Prostate gland (tissue), 2 donors: Measurements from ENCODE around the gene UPF1.

Experiments
- POLR2A ChIP-seq: fragments of 450-650 bp; IDR thresholded peaks from one replicate; pipeline ENCODE4 v1.6.1; 2016; ENCODE audit warnings: antibody characterized with exemption, mild to moderate bottlenecking
- TF ChIP-seq, protein P1 (sequence below), 4 experiments: fragments of 200-600 bp in 2 of 4; fragments of 450-650 bp in 2 of 4; sonication (generic) in 2 of 4; IDR thresholded peaks; 1 replicate in 3 of 4; 2 replicates in 1 of 4; pipeline ENCODE4 v1.5.1; 2016 to 2019; ENCODE audit warnings: antibody characterized with exemption in 4 of 4, mild to moderate bottlenecking in 2 of 4, moderate library complexity in 2 of 4

DNA sequence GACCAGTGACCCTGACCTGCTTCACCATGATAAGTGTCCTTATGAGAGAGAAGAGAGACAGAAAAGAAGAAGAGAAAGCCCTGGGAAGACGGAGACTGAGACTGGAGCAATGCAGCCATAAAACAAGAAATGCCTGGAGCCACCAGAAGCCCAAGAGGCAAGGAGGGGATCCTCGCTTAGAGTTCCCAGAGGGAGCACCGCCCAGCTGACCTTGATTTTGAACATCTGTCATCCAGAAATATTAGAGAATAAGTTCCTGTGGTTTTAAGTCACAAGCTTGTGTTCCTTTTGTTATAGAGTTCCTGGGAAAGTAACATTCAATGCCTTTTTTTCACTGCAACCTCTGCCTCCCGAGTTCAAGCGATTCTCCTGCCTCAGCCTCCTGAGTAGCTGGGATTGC is 44.0 kb downstream of the UPF1 start:
- TF ChIP-seq POLR2A, result no peak
- TF ChIP-seq, protein P1, sequence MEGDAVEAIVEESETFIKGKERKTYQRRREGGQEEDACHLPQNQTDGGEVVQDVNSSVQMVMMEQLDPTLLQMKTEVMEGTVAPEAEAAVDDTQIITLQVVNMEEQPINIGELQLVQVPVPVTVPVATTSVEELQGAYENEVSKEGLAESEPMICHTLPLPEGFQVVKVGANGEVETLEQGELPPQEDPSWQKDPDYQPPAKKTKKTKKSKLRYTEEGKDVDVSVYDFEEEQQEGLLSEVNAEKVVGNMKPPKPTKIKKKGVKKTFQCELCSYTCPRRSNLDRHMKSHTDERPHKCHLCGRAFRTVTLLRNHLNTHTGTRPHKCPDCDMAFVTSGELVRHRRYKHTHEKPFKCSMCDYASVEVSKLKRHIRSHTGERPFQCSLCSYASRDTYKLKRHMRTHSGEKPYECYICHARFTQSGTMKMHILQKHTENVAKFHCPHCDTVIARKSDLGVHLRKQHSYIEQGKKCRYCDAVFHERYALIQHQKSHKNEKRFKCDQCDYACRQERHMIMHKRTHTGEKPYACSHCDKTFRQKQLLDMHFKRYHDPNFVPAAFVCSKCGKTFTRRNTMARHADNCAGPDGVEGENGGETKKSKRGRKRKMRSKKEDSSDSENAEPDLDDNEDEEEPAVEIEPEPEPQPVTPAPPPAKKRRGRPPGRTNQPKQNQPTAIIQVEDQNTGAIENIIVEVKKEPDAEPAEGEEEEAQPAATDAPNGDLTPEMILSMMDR (IDR thresholded peaks at IDR 0.05), result no peak
